ENCODE results near the gene BRICD5. TPM values are rescaled to one million over a fixed set of nuclear protein-coding genes. Genes with fewer than 3 reads are reported as not detected.

BRICD5 gene
- total and polyA plus RNA-seq, 10 donors = 3.5 to 40.2 (median 10.5) TPM

DNA sequence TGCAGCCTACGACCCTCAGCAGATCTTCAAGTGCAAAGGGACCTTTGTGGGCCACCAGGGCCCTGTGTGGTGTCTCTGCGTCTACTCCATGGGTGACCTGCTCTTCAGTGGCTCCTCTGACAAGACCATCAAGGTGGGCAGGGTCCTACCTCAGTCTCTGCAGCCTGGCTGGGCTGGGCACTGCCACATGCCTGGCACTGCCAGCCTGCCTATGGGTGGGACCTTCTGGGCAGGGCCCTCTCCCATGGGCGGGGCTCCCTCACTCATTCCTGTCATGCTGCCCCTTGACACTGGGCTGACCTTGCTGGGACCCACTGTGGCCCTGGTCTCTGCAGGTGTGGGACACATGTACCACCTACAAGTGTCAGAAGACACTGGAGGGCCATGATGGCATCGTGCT, 36.7 kb downstream of the BRICD5 start:
- Histone ChIP-seq H3K9me3 (peaks cover 0 to 6% (median 0%) of the 10 kb centered on the region in 8 donors), H3K4me1 (peaks cover 4 to 57% (median 27%) of the 10 kb centered on the region in 6 donors), H3K27me3 (replicated peaks in 1 of 7) (no peaks in the 10 kb centered on the region), H3K27ac (peak overlapping the region in 2 of 8 donors; percentile 5 to 7), H3K4me3 (no peak overlapping the region), H3K36me3 (peaks cover 4 to 97% (median 84%) of the 10 kb centered on the region in 6 donors)
- TF ChIP-seq, protein P1, sequence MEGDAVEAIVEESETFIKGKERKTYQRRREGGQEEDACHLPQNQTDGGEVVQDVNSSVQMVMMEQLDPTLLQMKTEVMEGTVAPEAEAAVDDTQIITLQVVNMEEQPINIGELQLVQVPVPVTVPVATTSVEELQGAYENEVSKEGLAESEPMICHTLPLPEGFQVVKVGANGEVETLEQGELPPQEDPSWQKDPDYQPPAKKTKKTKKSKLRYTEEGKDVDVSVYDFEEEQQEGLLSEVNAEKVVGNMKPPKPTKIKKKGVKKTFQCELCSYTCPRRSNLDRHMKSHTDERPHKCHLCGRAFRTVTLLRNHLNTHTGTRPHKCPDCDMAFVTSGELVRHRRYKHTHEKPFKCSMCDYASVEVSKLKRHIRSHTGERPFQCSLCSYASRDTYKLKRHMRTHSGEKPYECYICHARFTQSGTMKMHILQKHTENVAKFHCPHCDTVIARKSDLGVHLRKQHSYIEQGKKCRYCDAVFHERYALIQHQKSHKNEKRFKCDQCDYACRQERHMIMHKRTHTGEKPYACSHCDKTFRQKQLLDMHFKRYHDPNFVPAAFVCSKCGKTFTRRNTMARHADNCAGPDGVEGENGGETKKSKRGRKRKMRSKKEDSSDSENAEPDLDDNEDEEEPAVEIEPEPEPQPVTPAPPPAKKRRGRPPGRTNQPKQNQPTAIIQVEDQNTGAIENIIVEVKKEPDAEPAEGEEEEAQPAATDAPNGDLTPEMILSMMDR (IDR thresholded peaks at IDR 0.05 in 8 of 11, conservative IDR thresholded peaks at IDR 0.05 in 3 of 11) = no peak
- WGBS, 5 donors = 87 to 98% (median 91%) methylated on average over 4 of the region's 4 CpGs; no CpG with 5 or more reads in 2 of the 5 donors
- no peak for DNase-seq
- intact Hi-C loops (cut with DNase I; ENCODE audit: low total_unique reads) = no loop called here

DNA sequence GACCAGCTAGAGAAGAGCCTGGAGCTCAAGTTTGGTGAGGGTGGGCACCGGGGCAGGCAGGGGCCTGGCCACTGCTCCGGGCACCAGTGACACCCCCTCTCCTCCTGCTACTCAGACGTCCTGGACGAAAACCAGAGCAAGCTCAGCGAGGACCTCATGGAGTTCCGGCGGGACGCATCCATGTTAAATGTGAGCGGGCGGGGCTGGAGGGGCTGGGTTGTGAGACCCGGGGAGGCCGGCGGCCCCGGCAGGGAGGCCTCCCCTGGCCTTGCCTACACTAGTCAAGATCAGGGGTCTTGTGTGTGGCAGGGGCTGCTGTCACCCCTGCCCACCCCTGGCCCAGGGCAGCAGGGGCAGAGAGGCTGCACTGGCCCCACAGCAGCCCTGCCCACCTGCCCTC, 37.3 kb downstream of the BRICD5 start:
- no peak overlapping the region for H3K27ac ChIP-seq
- intact Hi-C loops (cut with DNase I; ENCODE audit: low total_unique reads) = no loop called here
- 86 to 98% (median 92%) methylated on average over 13 to 14 of the region's 14 CpGs for whole genome bisulfite sequencing, 5 donors
- H3K4me3 ChIP-seq = no peak overlapping the region
- H3K27me3 ChIP-seq (replicated peaks in 1 of 7) = no peaks in the 10 kb centered on the region
- peaks cover 4 to 100% (median 87%) of the 10 kb centered on the region in 6 donors for H3K36me3 ChIP-seq
- H3K4me1 ChIP-seq = peaks cover 4 to 62% (median 28%) of the 10 kb centered on the region in 6 donors
- TF ChIP-seq POLR2A (IDR thresholded peaks at IDR 0.05) = no peak
- TF ChIP-seq, protein P1 (IDR thresholded peaks at IDR 0.05 in 8 of 11, conservative IDR thresholded peaks at IDR 0.05 in 3 of 11) = no peak
- peak in 1 of 3 donors; percentile 10 for TF ChIP-seq POLR2AphosphoS5 (IDR thresholded peaks at IDR 0.05)
- DNase-seq = no peak
- H3K9me3 ChIP-seq = peaks cover 0 to 2% (median 0%) of the 10 kb centered on the region in 8 donors

DNA sequence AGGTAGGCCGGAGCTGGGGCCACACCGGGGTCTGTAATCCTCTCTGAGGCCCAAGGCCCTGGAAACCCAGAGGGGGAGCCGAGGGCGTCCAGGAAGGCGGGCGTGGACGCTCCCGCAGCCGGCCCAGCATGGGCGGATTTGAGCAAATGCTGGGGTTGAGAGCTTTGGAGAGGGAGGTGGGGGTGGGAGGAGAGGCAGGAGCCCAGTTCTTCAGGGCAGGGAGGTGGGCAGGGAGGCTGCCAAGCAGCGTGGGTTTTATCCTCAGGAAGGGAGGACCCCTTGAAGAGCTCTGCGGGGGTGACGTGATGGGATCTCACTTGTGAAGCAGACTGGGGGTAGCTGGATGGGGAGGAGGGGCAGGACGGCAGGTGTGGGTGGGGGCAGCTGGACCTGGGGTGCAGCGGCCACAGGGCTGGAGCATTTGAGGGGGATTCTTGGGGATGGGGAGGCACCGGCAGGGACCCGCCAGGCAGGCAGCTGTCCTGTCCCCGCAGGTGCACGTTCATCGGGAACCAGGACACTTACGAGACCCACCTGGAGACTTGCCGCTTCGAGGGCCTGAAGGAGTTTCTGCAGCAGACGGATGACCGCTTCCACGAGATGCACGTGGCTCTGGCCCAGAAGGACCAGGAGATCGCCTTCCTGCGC, 37.9 kb downstream of the BRICD5 start:
- no peak overlapping the region for H3K4me3 ChIP-seq
- H3K27me3 ChIP-seq (replicated peaks in 1 of 7) = no peaks in the 10 kb centered on the region
- H3K36me3 ChIP-seq = peaks cover 4 to 100% (median 90%) of the 10 kb centered on the region in 6 donors
- no peak for DNase-seq
- no peaks in the 10 kb centered on the region for H3K9me3 ChIP-seq
- intact Hi-C loops (cut with DNase I; ENCODE audit: low total_unique reads) = no loop called here
- 89 to 96% (median 92%) methylated on average over 28 to 29 of the region's 29 CpGs for WGBS, 5 donors
- TF ChIP-seq POLR2AphosphoS5 (IDR thresholded peaks at IDR 0.05) = no peak
- TF ChIP-seq, protein P1 (IDR thresholded peaks at IDR 0.05 in 8 of 11, conservative IDR thresholded peaks at IDR 0.05 in 3 of 11) = no peak
- TF ChIP-seq POLR2A (IDR thresholded peaks at IDR 0.05) = no peak
- peaks cover 4 to 66% (median 31%) of the 10 kb centered on the region in 6 donors for H3K4me1 ChIP-seq
- no peak overlapping the region for H3K27ac ChIP-seq

DNA sequence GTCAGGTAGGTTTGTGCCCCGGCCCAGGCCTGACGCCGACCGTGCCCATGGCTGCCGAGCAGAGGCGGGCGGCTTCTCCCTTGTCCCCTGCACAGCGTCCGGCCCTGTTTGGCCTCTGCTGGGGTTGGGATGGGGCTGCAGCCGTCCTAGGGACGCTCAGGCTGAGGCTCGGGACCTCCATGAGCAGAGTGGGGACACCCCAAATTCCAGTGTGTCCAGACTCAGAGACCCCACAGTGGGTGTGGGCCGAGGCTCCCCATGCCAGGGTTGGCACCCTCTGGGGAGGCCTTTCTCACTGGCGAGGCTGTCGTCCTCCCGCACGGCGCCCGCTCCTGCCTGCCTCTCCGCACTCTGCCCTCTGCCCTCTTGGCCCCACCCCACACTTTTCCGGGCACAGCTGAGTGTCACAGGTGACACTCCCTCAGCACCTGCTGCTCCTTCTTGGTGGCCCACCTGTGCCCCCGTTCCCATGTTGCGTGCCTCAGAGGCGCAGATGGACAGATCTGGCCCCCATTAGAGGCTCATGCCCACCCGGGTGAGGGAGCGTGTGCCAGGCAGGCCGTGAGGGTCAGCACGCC, 39.0 kb downstream of the BRICD5 start:
- TF ChIP-seq POLR2A (IDR thresholded peaks at IDR 0.05) = no peak
- peak in 1 of 3 donors; percentile 19 for TF ChIP-seq POLR2AphosphoS5 (IDR thresholded peaks at IDR 0.05)
- TF ChIP-seq, protein P1 (IDR thresholded peaks at IDR 0.05 in 8 of 11, conservative IDR thresholded peaks at IDR 0.05 in 3 of 11) = no peak
- Histone ChIP-seq H3K27ac (peak overlapping the region in 4 of 8 donors; percentile 78 to 81 (median 81)), H3K4me1 (peaks cover 4 to 77% (median 34%) of the 10 kb centered on the region in 6 donors), H3K4me3 (peak overlapping the region in 5 of 8 donors; percentile 25 to 67 (median 42)), H3K36me3 (peaks cover 4 to 100% (median 88%) of the 10 kb centered on the region in 6 donors), H3K27me3 (replicated peaks in 1 of 7) (no peaks in the 10 kb centered on the region), H3K9me3 (no peaks in the 10 kb centered on the region)
- 88 to 98% (median 91%) methylated on average over 15 to 28 of the region's 28 CpGs for WGBS, 5 donors
- DNase-seq = no peak
- intact Hi-C loops (cut with DNase I; ENCODE audit: low total_unique reads) = no loop called here
